GM10248 (cell line): Measurements from ENCODE around the gene SCG3.

Experiments used
- CTCF ChIA-PET: fragments of 300-600 bp; sonication (Branson Sonifier 250); formaldehyde crosslinking; extraction: SDS; loops from one replicate; lab custom pipeline; 2021; ENCODE audit warnings: antibody characterized with exemption; lab: Yijun Ruan, JAX
- POLR2A ChIA-PET: fragments of 350-650 bp; sonication (Branson Sonifier 250); formaldehyde crosslinking; extraction: SDS; loops from one replicate; lab custom pipeline; 2020; ENCODE audit warnings: antibody characterized with exemption; lab: Yijun Ruan, JAX
- DNase-seq: peaks from one replicate; pipeline ENCODE4 v3.0.0; 2012; ENCODE audit errors: extremely low spot score
- TF ChIP-seq, protein P1 (sequence below): IDR thresholded peaks from 2 replicates; pipeline ENCODE4 v1.5.1; 2012; ENCODE audit warnings: mild to moderate bottlenecking, low read depth; ENCODE audit errors: extremely low read depth, missing control alignments, control extremely low read depth

SCG3 gene

DNA sequence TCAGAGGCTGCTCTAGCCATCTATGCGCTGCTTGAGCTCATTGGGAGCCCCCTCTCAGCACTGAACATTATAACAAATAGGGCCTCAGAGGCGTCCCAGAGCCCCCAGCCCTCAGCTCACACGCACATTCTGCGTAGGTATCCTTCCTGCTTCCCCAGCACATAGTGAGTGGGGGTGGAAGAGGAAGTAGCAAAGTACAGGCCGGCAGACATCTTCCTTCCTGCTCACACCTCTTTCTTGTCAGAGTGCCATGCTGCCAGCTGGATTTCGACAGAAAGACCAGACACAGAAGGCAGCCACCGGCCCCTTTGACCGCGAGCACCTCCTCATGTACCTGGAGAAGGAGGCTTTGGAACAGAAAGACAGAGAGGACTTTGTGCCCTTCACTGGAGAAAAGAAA, 86.7 kb downstream of the SCG3 start:
- TF ChIP-seq, protein P1, sequence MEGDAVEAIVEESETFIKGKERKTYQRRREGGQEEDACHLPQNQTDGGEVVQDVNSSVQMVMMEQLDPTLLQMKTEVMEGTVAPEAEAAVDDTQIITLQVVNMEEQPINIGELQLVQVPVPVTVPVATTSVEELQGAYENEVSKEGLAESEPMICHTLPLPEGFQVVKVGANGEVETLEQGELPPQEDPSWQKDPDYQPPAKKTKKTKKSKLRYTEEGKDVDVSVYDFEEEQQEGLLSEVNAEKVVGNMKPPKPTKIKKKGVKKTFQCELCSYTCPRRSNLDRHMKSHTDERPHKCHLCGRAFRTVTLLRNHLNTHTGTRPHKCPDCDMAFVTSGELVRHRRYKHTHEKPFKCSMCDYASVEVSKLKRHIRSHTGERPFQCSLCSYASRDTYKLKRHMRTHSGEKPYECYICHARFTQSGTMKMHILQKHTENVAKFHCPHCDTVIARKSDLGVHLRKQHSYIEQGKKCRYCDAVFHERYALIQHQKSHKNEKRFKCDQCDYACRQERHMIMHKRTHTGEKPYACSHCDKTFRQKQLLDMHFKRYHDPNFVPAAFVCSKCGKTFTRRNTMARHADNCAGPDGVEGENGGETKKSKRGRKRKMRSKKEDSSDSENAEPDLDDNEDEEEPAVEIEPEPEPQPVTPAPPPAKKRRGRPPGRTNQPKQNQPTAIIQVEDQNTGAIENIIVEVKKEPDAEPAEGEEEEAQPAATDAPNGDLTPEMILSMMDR, result no peak
- POLR2A ChIA-PET, result no interaction called here
- CTCF ChIA-PET, result interaction anchor here (1.0 to 3.4 kb wide), 4 partner anchors 9 to 117 kb away, joined by 3 to 32 read pairs (median 8); no protein-coding TSS in a partner anchor
- no peak for DNase-seq
